Body of pancreas (tissue), 4 donors: ENCODE measurements around the gene MYH14. TPM values are rescaled to one million over a fixed set of nuclear protein-coding genes. Genes with fewer than 3 reads are reported as not detected.

ENCODE experiments used
- ATAC-seq: fragments of 150-250 bp; one replicate; pipeline ENCODE4 v1.9.1; 2016
- DNase-seq, 4 donors: peaks; one replicate each; pipeline ENCODE4 v3.0.0-alpha.2; 2019
- H3K27ac ChIP-seq, 4 donors: fragments of 200-600 bp; sonication (generic); 1 replicate in 3 of 4; 2 replicates in 1 of 4; pipeline versions ENCODE4 v1.5.1 to v1.6.1; 2016 to 2019; ENCODE audit warnings: mild to moderate bottlenecking in 1 of 4, mixed read lengths in 1 of 4, moderate library complexity in 1 of 4
- H3K27me3 ChIP-seq, 2 donors: fragments of 200-600 bp; sonication (generic); one replicate each; pipeline ENCODE4 v1.6.0; 2016; ENCODE audit warnings: mild to moderate bottlenecking in 1 of 2
- H3K36me3 ChIP-seq, 2 donors: fragments of 200-600 bp; sonication (generic); replicated peaks in 1 of 2; 2 replicates each; pipeline ENCODE4 v1.5.1; 2016; ENCODE audit warnings: low read depth in 2 of 2; ENCODE audit not compliant: insufficient read depth in 1 of 2
- H3K4me1 ChIP-seq: fragments of 200-600 bp; sonication (generic); one replicate; pipeline ENCODE4 v1.6.0; 2016
- H3K4me3 ChIP-seq, 2 donors: fragments of 200-600 bp; sonication (generic); 1 replicate in 1 of 2; 2 replicates in 1 of 2; pipeline ENCODE4 v1.5.1; 2016 to 2019
- H3K9me3 ChIP-seq, 3 donors: fragments of 200-600 bp; sonication (generic); 1 replicate in 2 of 3; 2 replicates in 1 of 3; pipeline ENCODE4 v1.5.1; 2016
- POLR2A ChIP-seq, 3 donors: fragments of 450-650 bp; IDR thresholded peaks; one replicate each; pipeline ENCODE4 v1.6.1; 2016; ENCODE audit warnings: antibody characterized with exemption in 3 of 3, mild to moderate bottlenecking in 2 of 3
- WGBS, 2 donors: methylation state at CpG; one replicate each; pipeline ENCODE4 v1.1.5; 2017; 5-methylcytosine and 5-hydroxymethylcytosine counted together
- intact Hi-C: fragments of 100-400 bp; cut with DNase I; formaldehyde crosslinking; loops from one replicate; pipeline ENCODE4 v1.15.1; 2023
- total RNA-seq, 2 donors: library from RNA; depleted of rRNA; stranded (reverse); fragments of >200 nt; gene quantifications; one replicate each; pipeline ENCODE4 v1.1.0, GENCODE V29; 2016
- TF ChIP-seq, protein P1 (sequence below), 7 experiments: fragments of 450-650 bp in 4 of 7; fragments of 200-600 bp in 3 of 7; sonication (generic) in 3 of 7; IDR thresholded peaks; one replicate each; pipeline ENCODE4 v1.5.1; 2016 to 2019; ENCODE audit warnings: antibody characterized with exemption in 7 of 7

The MYH14 gene
- total RNA-seq, 2 donors from 2014 or later, result 40.9 to 61.2 TPM

DNA sequence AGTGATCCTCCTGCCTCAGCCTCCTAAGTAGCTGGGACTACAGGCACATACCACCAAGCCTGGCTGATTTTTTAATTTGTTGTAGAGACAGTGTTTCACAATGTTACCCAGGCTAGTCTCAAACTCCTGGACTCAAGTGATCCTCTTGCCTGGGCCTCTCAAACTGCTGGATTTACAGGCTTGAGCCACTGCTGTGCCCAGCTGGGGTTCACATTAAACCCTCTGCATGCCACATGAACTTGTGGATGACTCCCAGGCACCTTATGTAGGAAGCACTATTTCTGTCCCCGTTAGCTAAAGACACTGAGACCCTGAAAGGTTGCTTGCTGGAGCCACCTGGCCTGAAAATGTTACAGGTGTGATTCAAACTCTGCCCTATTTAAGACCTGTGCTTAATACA, 10.5 kb downstream of the MYH14 start:
- 80 to 92% methylated on average over 1 of the region's 1 CpG for WGBS, 2 donors
- Histone ChIP-seq H3K27ac (peak overlapping the region in 1 of 4 donors; percentile 75), H3K9me3 (no peaks in the 10 kb centered on the region), H3K27me3 (no peaks in the 10 kb centered on the region), H3K4me1 (peaks cover 13% of the 10 kb centered on the region), H3K36me3 (no peaks in the 10 kb centered on the region), H3K4me3 (no peak overlapping the region)
- ATAC-seq, result no peak
- intact Hi-C loops, result no loop called here
- DNase-seq, result no peak
- TF ChIP-seq POLR2A (IDR thresholded peaks at IDR 0.05), result no peak

DNA sequence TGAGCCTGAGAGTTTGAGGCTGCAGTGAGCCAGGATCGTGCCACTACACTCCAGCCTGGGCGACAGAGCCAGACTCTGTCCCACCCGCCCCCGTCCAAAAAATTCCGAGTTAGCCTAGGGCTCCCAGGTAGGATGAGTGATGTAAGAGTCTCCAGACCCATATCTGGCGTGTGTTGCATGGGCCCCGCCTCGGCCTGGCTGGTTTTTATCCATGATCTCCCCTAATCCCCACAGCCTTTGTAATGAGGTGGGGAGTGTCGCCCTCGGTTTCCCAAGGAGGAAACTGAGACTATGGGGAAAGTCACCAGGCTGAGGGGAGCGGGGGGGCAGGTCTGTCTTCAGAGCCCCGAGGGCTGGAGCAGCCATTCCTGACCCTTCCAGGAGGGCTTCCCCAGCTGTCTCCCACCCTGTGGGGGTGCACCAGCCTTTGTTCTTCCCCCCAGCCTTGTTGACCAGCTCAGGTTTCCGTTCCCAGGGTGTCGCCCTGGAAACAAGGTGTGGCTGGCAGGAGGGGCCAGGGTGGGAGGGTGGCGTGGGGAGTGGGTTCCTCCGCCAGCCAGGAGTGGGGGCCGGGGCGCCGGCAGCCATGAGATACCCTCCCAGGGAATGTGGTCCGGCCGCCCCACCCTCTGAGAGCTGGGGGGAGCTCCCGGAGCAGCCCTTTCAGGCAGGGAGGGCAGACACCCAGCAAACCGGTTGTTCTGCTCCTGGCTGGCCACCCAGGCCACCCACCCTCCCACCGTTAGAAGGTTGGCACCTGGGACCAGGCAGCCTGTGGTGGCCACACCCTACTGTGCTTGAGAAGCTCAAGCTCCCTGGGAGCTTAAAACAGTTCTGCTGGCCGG, 11.5 kb downstream of the MYH14 start:
- H3K9me3 ChIP-seq, result no peaks in the 10 kb centered on the region
- H3K36me3 ChIP-seq, result no peaks in the 10 kb centered on the region
- no peak overlapping the region for H3K4me3 ChIP-seq
- DNase-seq, result peak; percentile 55 to 88 (median 74)
- 47 to 69% methylated on average over 9 to 25 of the region's 25 CpGs for WGBS, 2 donors
- intact Hi-C loops, result no loop called here
- peaks cover 13% of the 10 kb centered on the region for H3K4me1 ChIP-seq
- H3K27me3 ChIP-seq, result no peaks in the 10 kb centered on the region
- no peak for TF ChIP-seq POLR2A (IDR thresholded peaks at IDR 0.05)
- TF ChIP-seq, protein P1, sequence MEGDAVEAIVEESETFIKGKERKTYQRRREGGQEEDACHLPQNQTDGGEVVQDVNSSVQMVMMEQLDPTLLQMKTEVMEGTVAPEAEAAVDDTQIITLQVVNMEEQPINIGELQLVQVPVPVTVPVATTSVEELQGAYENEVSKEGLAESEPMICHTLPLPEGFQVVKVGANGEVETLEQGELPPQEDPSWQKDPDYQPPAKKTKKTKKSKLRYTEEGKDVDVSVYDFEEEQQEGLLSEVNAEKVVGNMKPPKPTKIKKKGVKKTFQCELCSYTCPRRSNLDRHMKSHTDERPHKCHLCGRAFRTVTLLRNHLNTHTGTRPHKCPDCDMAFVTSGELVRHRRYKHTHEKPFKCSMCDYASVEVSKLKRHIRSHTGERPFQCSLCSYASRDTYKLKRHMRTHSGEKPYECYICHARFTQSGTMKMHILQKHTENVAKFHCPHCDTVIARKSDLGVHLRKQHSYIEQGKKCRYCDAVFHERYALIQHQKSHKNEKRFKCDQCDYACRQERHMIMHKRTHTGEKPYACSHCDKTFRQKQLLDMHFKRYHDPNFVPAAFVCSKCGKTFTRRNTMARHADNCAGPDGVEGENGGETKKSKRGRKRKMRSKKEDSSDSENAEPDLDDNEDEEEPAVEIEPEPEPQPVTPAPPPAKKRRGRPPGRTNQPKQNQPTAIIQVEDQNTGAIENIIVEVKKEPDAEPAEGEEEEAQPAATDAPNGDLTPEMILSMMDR (IDR thresholded peaks at IDR 0.05), result no peak
- peak; percentile 89 for ATAC-seq
- peak overlapping the region; percentile 69 to 77 (median 73) for H3K27ac ChIP-seq

DNA sequence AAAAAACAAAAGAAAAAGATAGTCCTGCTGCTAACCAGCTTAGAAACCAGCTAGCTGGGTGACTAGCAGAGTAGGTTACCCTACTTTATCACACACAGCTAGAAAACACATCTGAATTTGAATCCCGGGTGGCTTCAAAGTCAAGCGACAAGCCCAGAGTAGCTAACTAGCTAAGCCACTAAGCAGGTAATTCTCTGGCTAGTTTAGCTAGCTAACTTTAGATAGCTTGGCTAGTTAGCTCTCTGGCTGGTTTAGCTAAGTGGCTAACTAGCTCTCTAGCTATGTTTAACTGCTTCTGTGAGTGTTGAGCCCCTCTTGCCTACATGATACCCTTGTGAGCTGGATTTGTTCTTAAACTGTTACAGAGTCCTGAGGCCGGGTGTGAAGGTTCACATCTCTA, 12.4 kb downstream of the MYH14 start:
- TF ChIP-seq, protein P1 (IDR thresholded peaks at IDR 0.05), result no peak
- TF ChIP-seq POLR2A (IDR thresholded peaks at IDR 0.05), result no peak
- H3K9me3 ChIP-seq, result no peaks in the 10 kb centered on the region
- H3K4me3 ChIP-seq, result no peak overlapping the region
- intact Hi-C loops, result no loop called here
- peak overlapping the region in 3 of 4 donors; percentile 69 to 75 (median 71) for H3K27ac ChIP-seq
- WGBS, 2 donors, result 70 to 81% methylated on average over 3 of the region's 3 CpGs
- DNase-seq (no peak), ATAC-seq (no peak)
- no peaks in the 10 kb centered on the region for H3K36me3 ChIP-seq
- H3K27me3 ChIP-seq, result no peaks in the 10 kb centered on the region
- peaks cover 13% of the 10 kb centered on the region for H3K4me1 ChIP-seq

DNA sequence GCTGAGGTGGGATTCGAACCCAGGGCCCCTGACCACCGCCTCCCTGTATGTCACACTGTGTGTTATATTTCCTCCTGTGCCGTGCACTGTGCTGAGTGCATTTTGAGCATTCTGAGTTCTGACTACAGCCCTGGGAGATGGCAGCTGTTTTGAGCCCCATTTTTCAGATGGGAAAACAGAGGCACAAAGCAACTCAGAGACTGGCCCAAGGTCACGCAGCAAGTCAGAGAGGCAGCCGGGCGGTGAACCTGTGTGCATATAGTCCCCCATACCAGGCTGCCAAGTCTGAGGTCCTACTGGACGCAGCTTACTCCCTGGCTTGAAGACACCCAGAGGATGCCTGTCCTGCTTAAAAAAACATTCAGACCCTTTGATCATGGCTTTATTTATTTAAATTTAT, 17.7 kb downstream of the MYH14 start:
- no peaks in the 10 kb centered on the region for H3K27me3 ChIP-seq
- TF ChIP-seq POLR2A (IDR thresholded peaks at IDR 0.05), result no peak
- TF ChIP-seq, protein P1 (IDR thresholded peaks at IDR 0.05), result no peak
- ATAC-seq (no peak), DNase-seq (no peak)
- no peak overlapping the region for H3K27ac ChIP-seq
- intact Hi-C loops, result no loop called here
- 76 to 85% methylated on average over 7 of the region's 7 CpGs for WGBS, 2 donors
- H3K4me3 ChIP-seq, result no peak overlapping the region
- peaks cover 3% of the 10 kb centered on the region for H3K4me1 ChIP-seq
- no peaks in the 10 kb centered on the region for H3K9me3 ChIP-seq
- peaks cover 0 to 6% of the 10 kb centered on the region in 2 donors for H3K36me3 ChIP-seq

DNA sequence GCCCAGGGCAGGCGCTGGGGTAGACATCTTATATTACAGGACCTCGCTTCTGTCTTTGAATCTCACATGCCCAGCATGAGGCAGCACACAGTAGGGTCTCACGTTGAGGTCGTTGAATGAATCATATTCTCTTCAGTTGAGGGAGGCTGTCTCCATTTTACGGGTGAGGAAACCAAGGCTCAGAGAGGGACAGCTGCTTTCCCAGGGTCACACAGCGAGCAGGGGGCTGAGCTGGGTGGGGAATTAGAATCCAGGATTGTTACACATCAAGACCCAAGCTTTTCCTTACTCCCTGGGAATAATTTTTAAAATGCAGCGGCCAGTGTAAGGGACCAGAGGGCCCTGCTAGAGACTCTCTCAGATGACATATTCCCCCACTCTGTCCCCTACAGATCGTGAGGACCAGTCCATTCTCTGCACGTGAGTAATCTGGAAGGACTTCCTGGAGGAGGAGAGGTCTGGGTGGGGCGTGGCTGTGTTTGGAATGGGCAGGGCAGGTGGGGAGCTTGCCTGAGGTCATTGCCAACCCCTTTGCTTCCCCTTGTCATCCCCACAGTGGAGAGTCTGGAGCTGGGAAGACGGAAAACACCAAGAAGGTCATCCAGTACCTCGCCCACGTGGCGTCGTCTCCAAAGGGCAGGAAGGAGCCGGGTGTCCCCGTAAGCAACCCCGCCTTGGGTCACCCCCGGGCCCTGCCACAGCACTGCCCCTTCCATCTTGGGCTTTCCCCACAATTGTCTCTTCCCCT, 19.4 kb downstream of the MYH14 start:
- WGBS, 2 donors, result 89 to 94% methylated on average over 16 to 19 of the region's 19 CpGs
- no peak for DNase-seq
- TF ChIP-seq POLR2A (IDR thresholded peaks at IDR 0.05), result no peak
- TF ChIP-seq, protein P1 (IDR thresholded peaks at IDR 0.05), result no peak
- no peak overlapping the region for H3K4me3 ChIP-seq
- no peaks in the 10 kb centered on the region for H3K27me3 ChIP-seq
- H3K27ac ChIP-seq, result no peak overlapping the region
- ATAC-seq, result no peak
- peaks cover 0 to 6% of the 10 kb centered on the region in 2 donors for H3K36me3 ChIP-seq
- intact Hi-C loops, result no loop called here
- no peaks in the 10 kb centered on the region for H3K4me1 ChIP-seq
- no peaks in the 10 kb centered on the region for H3K9me3 ChIP-seq
